ENCODE measurements around the gene MYLK3. TPM values are rescaled to one million over a fixed set of nuclear protein-coding genes. Genes with fewer than 3 reads are reported as not detected.

MYLK3 gene
- total RNA-seq, 2 donors from 2014 or later: 0.29 to 0.97 TPM

GRCh38 chr16:46763147-46763546, 15.0 kb upstream of the MYLK3 start:
- DNase-seq (ENCODE audit: low spot score): peak; percentile 58
- intact Hi-C loops (cut with DNase I): no loop called here

- intact Hi-C loops (cut with DNase I): no loop called here
- DNase-seq (ENCODE audit: low spot score): no peak
Measured at GRCh38 chr16:46762583-46762982, 14.4 kb upstream of the MYLK3 start.

- intact Hi-C loops (cut with DNase I): no loop called here
- DNase-seq (ENCODE audit: low spot score): no peak
Measured at GRCh38 chr16:46759309-46759708, 11.2 kb upstream of the MYLK3 start.

DNA sequence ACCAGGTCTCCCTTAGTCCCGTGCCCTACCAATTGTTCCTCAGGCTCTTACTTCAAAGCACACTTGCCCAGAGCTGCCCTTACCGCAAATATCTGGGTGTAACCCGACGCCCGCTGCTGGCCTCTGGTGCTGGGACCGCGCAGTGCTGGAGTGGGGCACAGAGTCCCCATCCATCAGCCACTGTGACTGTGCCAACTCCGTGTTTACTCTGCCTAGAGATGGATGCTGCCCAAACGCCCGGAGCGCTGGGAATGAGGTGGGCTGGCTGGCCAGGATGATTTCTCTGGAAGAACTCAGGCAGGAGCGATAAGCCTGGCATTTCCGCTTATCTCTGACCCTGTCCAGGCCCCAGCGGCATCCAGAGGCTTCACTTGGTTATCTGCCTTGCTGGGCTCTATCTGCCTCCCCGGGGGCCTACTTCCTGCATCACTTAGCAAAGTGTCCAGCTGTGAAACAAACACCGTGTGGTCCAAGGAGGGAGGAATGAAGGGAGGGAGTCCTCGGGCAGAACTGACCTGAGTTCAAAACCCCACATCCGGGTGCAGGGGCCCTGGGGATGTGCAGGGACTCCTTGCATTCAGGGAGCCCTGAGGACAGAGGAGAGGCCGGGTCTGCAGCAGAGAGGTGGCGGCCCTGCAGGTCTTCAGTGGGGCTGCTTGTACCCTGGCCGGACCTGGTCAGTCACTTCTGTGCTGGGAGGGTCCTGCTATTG, 9.4 kb upstream of the MYLK3 start:
- intact Hi-C loops (cut with DNase I): no loop called here
- no peak for DNase-seq (ENCODE audit: low spot score)

- no peak for DNase-seq (ENCODE audit: low spot score)
- intact Hi-C loops (cut with DNase I): no loop called here
Measured at GRCh38 chr16:46756772-46757171, 8.6 kb upstream of the MYLK3 start.

DNA sequence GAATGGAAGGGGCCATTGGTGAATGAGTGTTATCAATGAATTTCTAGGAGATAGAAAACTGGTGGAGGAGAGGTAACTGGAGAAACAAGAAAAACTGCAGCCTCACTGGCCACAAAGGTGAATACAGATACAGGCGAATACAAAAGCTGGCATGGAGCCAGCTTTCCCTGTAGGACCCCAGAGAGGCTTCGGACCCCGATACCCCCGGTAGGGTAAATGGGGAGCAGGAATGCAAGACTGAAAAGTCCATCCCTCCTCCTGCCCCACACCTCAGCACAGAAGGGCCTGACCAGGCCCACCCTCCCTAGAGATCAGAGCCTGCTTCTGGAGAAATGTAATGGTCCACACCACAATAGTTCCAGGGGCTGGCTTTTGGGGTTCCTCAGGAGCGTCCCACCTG, 4.9 kb upstream of the MYLK3 start:
- no peak for DNase-seq (ENCODE audit: low spot score)
- intact Hi-C loops (cut with DNase I): no loop called here

- no peak for DNase-seq (ENCODE audit: low spot score)
- intact Hi-C loops (cut with DNase I): no loop called here
Measured at GRCh38 chr16:46751381-46751780, 3.2 kb upstream of the MYLK3 start.

GRCh38 chr16:46748775-46749705, 896 bp upstream of the MYLK3 start:
- intact Hi-C loops (cut with DNase I): no loop called here
- DNase-seq (ENCODE audit: low spot score): peak; percentile 43

- intact Hi-C loops (cut with DNase I): no loop called here
- peak; percentile 74 for DNase-seq (ENCODE audit: low spot score)
Measured at GRCh38 chr16:46746821-46747776, 1.0 kb downstream of the MYLK3 start.

DNA sequence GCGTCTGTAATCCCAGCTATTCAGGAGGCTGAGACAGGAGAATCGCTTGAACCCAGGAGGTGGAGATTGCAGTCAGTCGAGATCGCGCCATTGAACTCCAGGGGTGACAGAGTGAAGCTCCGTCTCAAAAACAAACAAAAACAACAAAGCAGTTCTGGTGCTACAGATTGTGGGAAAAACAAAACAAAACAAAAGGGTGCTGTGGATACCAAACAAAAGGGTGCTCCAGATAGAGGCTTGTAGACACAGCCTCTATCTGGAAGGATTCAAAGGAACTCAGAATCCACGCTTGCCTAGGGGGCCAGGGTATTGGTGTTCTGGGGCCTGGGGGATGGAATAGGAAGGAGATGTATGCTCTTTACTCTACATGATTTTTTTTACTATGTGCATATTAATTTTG, 2.5 kb downstream of the MYLK3 start:
- intact Hi-C loops (cut with DNase I): no loop called here
- DNase-seq (ENCODE audit: low spot score): no peak

GRCh38 chr16:46743232-46743719, 4.9 kb downstream of the MYLK3 start:
- peak; percentile 79 for DNase-seq (ENCODE audit: low spot score)
- intact Hi-C loops (cut with DNase I): no loop called here

- peak; percentile 30 for DNase-seq (ENCODE audit: low spot score)
- intact Hi-C loops (cut with DNase I): no loop called here
Measured at GRCh38 chr16:46739934-46740333, 8.2 kb downstream of the MYLK3 start.

GRCh38 chr16:46737621-46738214, 10.4 kb downstream of the MYLK3 start:
- DNase-seq (ENCODE audit: low spot score): peak; percentile 72
- intact Hi-C loops (cut with DNase I): no loop called here

- intact Hi-C loops (cut with DNase I): no loop called here
- DNase-seq (ENCODE audit: low spot score): peak; percentile 49
Measured at GRCh38 chr16:46736695-46737094, 11.4 kb downstream of the MYLK3 start.

GRCh38 chr16:46733319-46733830, 14.8 kb downstream of the MYLK3 start:
- intact Hi-C loops (cut with DNase I): loop anchor here in 1 of 2 donors (5.0 kb wide), 1 partner anchor 1064 kb away; no protein-coding TSS in a partner anchor
- no peak for DNase-seq (ENCODE audit: low spot score)

DNA sequence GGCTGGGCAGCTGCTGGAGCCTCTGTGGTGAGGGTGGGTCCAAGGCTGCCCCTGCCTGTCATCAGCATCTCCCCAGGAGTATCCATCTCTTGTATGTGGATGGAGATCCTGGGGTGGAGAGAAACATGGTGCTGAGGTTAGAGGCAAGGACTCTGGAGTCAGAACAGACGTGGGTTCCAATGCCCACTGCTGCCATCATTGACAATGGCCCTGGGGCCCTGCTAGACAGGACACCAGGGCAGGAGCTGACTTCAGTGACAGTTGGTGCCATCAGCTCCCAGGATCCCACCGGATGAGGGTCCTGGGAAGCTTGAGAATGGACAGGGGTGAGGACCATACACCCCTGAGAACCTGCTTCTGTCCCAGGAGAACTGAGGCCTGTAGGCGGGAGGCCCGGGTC, 15.6 kb downstream of the MYLK3 start:
- DNase-seq (ENCODE audit: low spot score): no peak
- intact Hi-C loops (cut with DNase I): loop anchor here in 1 of 2 donors (5.0 kb wide), 1 partner anchor 1065 kb away; no protein-coding TSS in a partner anchor

DNA sequence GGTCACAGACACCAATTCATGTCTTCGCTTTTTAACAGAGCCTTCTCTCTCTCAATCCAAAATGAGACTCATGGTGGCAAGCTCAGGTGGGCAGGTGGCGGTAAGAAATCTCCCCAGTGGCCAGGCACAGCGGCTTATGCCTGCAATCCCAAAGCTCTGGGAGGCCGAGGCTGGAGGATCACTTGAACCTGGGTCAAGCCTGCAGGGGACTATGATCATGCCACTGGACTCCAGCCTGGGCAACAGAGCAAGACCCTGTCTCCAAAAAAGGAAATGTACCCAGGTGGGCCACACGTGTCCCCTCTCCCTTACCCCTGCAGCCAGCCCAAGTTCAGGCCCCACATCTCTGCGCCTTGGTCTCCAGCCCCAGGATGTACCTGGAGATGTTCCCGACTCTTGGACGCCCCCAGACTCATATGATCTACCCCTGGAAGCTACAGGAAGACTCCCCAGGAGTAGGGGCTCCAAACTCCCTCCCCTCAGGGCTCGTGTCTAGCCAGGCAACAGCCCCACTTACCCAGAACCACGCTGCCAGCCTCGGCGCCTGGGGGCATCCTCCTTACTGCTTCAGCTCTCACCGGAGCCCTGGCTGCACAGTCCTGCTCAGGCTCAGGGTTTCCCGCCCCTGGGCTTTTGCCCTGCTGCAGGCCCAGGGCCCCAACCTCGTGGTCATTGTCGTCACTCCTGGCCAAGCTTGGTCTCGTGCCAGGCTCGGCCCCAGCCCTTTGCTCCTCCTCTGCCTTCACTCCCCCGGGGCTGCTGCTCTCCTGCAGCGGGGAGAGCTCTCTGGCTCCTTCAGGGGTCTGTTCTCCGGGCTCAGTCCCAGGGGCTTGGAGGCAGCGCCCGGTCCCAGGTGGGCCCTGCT, 16.2 kb downstream of the MYLK3 start:
- DNase-seq (ENCODE audit: low spot score): no peak
- intact Hi-C loops (cut with DNase I): loop anchor here in 1 of 2 donors (5.0 kb wide), 1 partner anchor 1065 kb away; no protein-coding TSS in a partner anchor

All from posterior vena cava (tissue), 2 donors.